Activated naive CD8-positive, alpha-beta T cell treated with anti-CD3 and anti-CD28 coated beads, Interleukin-2, amount 50 U/mL, for 16 hours (primary cell): ENCODE data around the gene TSPOAP1.

Experiments used
- DNase-seq: peaks from one replicate; pipeline ENCODE4 v3.0.0-alpha.2; 2020; ENCODE audit warnings: low read depth, low spot score

The TSPOAP1 gene

GRCh38 chr17:58262149-58262548 lies 66.4 kb downstream of the TSPOAP1 start:
- no peak for DNase-seq

DNA sequence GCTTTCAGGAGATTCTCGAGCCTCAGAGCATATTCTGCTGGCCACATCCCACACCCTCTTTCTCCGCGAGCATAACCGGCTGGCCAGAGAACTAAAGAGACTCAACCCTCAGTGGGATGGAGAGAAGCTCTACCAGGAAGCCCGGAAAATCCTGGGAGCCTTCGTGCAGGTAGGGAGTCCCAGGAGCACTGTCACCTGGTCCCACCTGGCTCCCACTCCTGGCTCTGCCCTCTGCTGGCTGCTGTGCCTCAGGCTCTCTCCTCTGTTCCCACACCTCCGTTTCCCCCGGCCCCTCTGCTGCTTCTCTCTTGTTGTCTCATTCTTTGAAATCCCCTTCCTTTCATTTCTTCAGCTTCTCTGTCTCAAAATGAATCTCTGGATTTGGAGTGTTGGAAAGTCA lies 73.8 kb downstream of the TSPOAP1 start:
- no peak for DNase-seq

- no peak for DNase-seq
Measured at GRCh38 chr17:58253082-58253481, 75.5 kb downstream of the TSPOAP1 start.

DNA sequence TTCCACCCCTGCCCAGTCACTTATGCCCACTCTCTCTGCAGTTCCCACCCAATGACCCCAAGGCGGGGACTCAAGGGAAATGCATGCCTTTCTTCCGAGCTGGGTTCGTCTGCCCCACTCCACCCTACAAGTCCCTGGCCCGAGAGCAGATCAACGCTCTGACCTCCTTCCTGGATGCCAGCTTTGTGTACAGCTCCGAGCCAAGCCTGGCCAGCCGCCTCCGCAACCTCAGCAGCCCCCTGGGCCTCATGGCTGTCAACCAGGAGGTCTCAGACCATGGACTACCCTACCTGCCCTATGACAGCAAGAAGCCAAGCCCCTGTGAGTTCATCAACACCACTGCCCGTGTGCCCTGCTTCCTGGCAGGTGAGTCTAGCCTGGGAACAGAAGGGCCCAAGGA lies 76.5 kb downstream of the TSPOAP1 start:
- no peak for DNase-seq
